ENCODE data around the gene SMG6. TPM values are rescaled to one million over a fixed set of nuclear protein-coding genes. Genes with fewer than 3 reads are reported as not detected.
"Not testable (repeated sequence)": the region's sequence is repeated elsewhere in the genome, so short reads cannot be mapped to it uniquely, and the experiment has no call there.

Gene SMG6
- total RNA-seq, 2 experiments from 2014 or later, result 39.3 to 39.7 TPM

DNA sequence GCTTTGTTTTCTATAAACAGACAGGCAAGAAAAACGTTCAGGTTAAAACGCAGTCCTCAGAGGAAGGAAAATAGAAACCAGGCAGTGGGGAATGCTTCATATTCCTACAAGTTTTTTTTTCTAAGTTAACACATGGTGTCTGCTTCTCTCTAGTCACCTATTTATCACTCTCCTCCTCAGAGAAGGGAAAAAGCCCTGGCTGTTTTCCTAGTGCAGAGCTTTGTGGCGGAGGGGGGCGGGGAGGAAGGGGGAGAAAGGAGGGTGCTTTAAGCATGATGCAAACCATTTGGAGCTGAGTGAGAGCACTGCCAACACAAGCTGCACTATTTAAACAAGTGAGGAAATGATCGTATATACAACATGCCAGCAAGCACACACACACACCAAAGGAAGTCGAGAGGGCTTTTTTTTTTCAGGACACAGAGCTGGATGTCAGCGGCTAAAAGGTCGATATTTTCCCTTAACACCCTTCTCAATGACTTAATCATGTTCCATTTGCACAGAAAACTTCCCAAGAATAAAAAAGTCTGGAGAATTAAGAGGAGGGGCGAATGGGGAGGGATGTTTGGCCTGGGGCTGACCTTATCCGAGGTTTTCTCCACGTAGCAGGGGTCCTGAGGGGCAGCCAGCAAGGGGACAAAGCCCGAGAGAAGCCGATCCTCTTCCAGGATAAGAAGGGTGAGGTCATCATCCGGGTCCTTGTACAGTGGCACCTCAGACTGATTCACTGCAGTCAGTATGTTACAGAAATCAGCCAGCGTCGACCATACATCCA, 131.3 kb downstream of the SMG6 start:
- H3K27me3 ChIP-seq (ENCODE audit: control insufficient read depth in 1 of 2, insufficient read depth in 2 of 2, low read length in 2 of 2), result no peaks in the 10 kb centered on the region
- H3K9me3 ChIP-seq (ENCODE audit: control insufficient read depth in 1 of 2, insufficient read depth in 1 of 2, low read length in 2 of 2), result no peaks in the 10 kb centered on the region
- no peak for DNase-seq
- H3K27ac ChIP-seq (ENCODE audit: low read depth in 1 of 2, low read length in 2 of 2), result no peak overlapping the region
- POLR2A ChIA-PET, result no interaction called here
- H3K4me1 ChIP-seq (ENCODE audit: insufficient read depth, low read length), result no peaks in the 10 kb centered on the region
- TF ChIP-seq, protein P1, sequence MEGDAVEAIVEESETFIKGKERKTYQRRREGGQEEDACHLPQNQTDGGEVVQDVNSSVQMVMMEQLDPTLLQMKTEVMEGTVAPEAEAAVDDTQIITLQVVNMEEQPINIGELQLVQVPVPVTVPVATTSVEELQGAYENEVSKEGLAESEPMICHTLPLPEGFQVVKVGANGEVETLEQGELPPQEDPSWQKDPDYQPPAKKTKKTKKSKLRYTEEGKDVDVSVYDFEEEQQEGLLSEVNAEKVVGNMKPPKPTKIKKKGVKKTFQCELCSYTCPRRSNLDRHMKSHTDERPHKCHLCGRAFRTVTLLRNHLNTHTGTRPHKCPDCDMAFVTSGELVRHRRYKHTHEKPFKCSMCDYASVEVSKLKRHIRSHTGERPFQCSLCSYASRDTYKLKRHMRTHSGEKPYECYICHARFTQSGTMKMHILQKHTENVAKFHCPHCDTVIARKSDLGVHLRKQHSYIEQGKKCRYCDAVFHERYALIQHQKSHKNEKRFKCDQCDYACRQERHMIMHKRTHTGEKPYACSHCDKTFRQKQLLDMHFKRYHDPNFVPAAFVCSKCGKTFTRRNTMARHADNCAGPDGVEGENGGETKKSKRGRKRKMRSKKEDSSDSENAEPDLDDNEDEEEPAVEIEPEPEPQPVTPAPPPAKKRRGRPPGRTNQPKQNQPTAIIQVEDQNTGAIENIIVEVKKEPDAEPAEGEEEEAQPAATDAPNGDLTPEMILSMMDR (IDR thresholded peaks at IDR 0.05), result no peak
- Mint-ChIP-seq H3K9me3 (no peaks in the 10 kb centered on the region), H3K36me3 (ENCODE audit: low read depth) (peaks cover 70% of the 10 kb centered on the region), H3K4me1 (ENCODE audit: low read depth) (no peaks in the 10 kb centered on the region), H3K27me3 (no peaks in the 10 kb centered on the region), H3K4me3 (no peak overlapping the region), H3K27ac (no peak overlapping the region)
- no peak overlapping the region for H3K4me3 ChIP-seq (ENCODE audit: low read length)
- CTCF ChIA-PET, result no interaction called here
- no peak for ATAC-seq (ENCODE audit: poor library complexity)
- intact Hi-C loops (cut with DNase I, micrococcal nuclease), result no loop called here
- H3K36me3 ChIP-seq (ENCODE audit: insufficient read depth, low read length), result peaks cover 65% of the 10 kb centered on the region

DNA sequence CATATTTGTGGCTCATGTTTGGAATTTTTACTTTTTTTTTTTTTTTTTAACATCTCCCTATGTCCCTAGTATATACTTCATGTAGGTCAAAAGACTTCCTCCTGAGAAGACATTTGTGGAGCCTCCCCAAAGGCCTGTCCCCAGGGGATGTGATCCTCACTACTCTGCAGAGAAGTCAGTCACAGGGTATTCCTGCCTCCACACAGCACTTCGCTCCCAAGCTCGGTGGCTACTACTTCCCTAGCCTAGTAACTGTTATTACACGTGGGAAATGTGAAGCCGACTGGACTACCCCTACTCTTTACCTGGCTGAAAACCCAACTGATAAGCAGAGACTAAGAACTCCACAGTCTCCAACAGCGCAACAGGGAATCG, 131.9 kb downstream of the SMG6 start:
- H3K9me3 Mint-ChIP-seq, result no peaks in the 10 kb centered on the region
- TF ChIP-seq, protein P1 (IDR thresholded peaks at IDR 0.05), result no peak
- H3K36me3 Mint-ChIP-seq (ENCODE audit: low read depth), result peaks cover 73% of the 10 kb centered on the region
- Histone ChIP-seq H3K27me3 (ENCODE audit: control insufficient read depth in 1 of 2, insufficient read depth in 2 of 2, low read length in 2 of 2) (no peaks in the 10 kb centered on the region), H3K4me3 (ENCODE audit: low read length) (no peak overlapping the region), H3K9me3 (ENCODE audit: control insufficient read depth in 1 of 2, insufficient read depth in 1 of 2, low read length in 2 of 2) (no peaks in the 10 kb centered on the region), H3K36me3 (ENCODE audit: insufficient read depth, low read length) (peaks cover 66% of the 10 kb centered on the region), H3K27ac (ENCODE audit: low read depth in 1 of 2, low read length in 2 of 2) (no peak overlapping the region), H3K4me1 (ENCODE audit: insufficient read depth, low read length) (no peaks in the 10 kb centered on the region)
- CTCF ChIA-PET, result no interaction called here
- H3K27me3 Mint-ChIP-seq, result no peaks in the 10 kb centered on the region
- H3K4me3 Mint-ChIP-seq, result no peak overlapping the region
- no peaks in the 10 kb centered on the region for H3K4me1 Mint-ChIP-seq (ENCODE audit: low read depth)
- no peak for ATAC-seq (ENCODE audit: poor library complexity)
- intact Hi-C loops (cut with DNase I, micrococcal nuclease), result no loop called here
- POLR2A ChIA-PET, result no interaction called here
- DNase-seq, result no peak
- H3K27ac Mint-ChIP-seq, result no peak overlapping the region

DNA sequence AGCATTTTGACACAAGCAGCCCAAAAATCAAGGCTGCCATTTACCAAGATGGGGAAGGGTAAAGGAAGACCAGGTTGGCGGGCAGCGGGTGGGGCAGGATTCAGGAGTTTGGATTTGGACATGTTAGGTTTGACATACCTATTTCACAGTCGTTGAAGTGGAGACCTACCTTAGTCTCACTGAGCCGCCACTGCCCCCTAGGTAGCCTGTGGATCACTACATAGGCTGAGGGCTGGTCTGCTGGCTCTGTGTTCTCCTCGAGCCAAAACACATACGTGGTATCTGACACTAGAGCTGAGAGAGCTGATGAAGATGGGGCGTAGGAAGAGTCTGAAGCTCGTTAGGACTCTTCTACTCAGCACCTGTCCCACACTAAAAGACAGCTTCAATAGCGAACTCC, 133.6 kb downstream of the SMG6 start:
- no peaks in the 10 kb centered on the region for H3K9me3 ChIP-seq (ENCODE audit: control insufficient read depth in 1 of 2, insufficient read depth in 1 of 2, low read length in 2 of 2)
- Mint-ChIP-seq H3K9me3 (no peaks in the 10 kb centered on the region), H3K4me1 (ENCODE audit: low read depth) (no peaks in the 10 kb centered on the region), H3K36me3 (ENCODE audit: low read depth) (peaks cover 80% of the 10 kb centered on the region), H3K27me3 (no peaks in the 10 kb centered on the region), H3K27ac (no peak overlapping the region), H3K4me3 (no peak overlapping the region)
- DNase-seq (peak in 6 of 14 experiments; percentile 1 to 42 (median 18)), ATAC-seq (ENCODE audit: poor library complexity) (no peak)
- no peak overlapping the region for H3K4me3 ChIP-seq (ENCODE audit: low read length)
- no peaks in the 10 kb centered on the region for H3K27me3 ChIP-seq (ENCODE audit: control insufficient read depth in 1 of 2, insufficient read depth in 2 of 2, low read length in 2 of 2)
- H3K4me1 ChIP-seq (ENCODE audit: insufficient read depth, low read length), result no peaks in the 10 kb centered on the region
- POLR2A ChIA-PET, result no interaction called here
- H3K36me3 ChIP-seq (ENCODE audit: insufficient read depth, low read length), result peaks cover 59% of the 10 kb centered on the region
- CTCF ChIA-PET, result interaction anchor here (1.3 kb wide), 1 partner anchor 75 kb away, joined by 5 read pairs; no protein-coding TSS in a partner anchor
- intact Hi-C loops (cut with DNase I, micrococcal nuclease), result no loop called here
- H3K27ac ChIP-seq (ENCODE audit: low read depth in 1 of 2, low read length in 2 of 2), result no peak overlapping the region
- TF ChIP-seq, protein P1 (IDR thresholded peaks at IDR 0.05), result no peak

DNA sequence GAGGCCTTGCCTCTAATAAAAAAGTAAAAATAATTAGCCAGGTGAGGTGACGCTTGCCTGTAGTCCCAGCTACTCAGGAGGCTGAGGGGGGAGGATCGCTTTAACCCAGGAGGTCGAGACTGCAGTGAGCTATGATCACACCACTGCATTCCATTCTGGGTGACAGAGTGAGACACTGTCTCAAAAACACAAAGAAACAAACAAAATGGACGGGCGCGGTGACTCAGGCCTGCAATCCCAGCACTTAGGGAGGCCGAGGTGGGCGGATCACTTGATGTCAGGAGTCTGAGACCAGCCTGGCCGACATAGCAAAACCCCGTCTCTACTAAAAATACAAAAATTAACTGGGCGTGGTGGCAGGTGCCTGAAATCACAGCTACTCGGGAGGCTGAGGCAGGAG, 137.9 kb downstream of the SMG6 start:
- peaks cover 78% of the 10 kb centered on the region for H3K36me3 Mint-ChIP-seq (ENCODE audit: low read depth)
- POLR2A ChIA-PET, result not testable (repeated sequence)

More for the DNA sequence above, 137.9 kb downstream of the SMG6 start:
- DNase-seq; ATAC-seq (ENCODE audit: poor library complexity); H3K27ac ChIP-seq (ENCODE audit: low read depth in 1 of 2, low read length in 2 of 2); H3K9me3 ChIP-seq (ENCODE audit: control insufficient read depth in 1 of 2, insufficient read depth in 1 of 2, low read length in 2 of 2); H3K4me3 ChIP-seq (ENCODE audit: low read length); H3K4me1 Mint-ChIP-seq (ENCODE audit: low read depth); H3K27ac Mint-ChIP-seq; H3K4me3 Mint-ChIP-seq; H3K27me3 ChIP-seq (ENCODE audit: control insufficient read depth in 1 of 2, insufficient read depth in 2 of 2, low read length in 2 of 2); H3K9me3 Mint-ChIP-seq; H3K4me1 ChIP-seq (ENCODE audit: insufficient read depth, low read length); H3K27me3 Mint-ChIP-seq; intact Hi-C loops (cut with DNase I, micrococcal nuclease): not testable (repeated sequence)
- H3K36me3 ChIP-seq (ENCODE audit: insufficient read depth, low read length), result peaks cover 54% of the 10 kb centered on the region
- CTCF ChIA-PET, result interaction anchor here (0.9 to 1.5 kb wide), 2 partner anchors 79 to 109 kb away, joined by 3 read pairs; no protein-coding TSS in a partner anchor

All from CD4-positive, alpha-beta T cell (primary cell).